ENCODE data around the gene DIABLO. TPM values are rescaled to one million over a fixed set of nuclear protein-coding genes. Genes with fewer than 3 reads are reported as not detected.

The DIABLO gene
- total RNA-seq, 1 donor from 2014 or later = 78.5 TPM

DNA sequence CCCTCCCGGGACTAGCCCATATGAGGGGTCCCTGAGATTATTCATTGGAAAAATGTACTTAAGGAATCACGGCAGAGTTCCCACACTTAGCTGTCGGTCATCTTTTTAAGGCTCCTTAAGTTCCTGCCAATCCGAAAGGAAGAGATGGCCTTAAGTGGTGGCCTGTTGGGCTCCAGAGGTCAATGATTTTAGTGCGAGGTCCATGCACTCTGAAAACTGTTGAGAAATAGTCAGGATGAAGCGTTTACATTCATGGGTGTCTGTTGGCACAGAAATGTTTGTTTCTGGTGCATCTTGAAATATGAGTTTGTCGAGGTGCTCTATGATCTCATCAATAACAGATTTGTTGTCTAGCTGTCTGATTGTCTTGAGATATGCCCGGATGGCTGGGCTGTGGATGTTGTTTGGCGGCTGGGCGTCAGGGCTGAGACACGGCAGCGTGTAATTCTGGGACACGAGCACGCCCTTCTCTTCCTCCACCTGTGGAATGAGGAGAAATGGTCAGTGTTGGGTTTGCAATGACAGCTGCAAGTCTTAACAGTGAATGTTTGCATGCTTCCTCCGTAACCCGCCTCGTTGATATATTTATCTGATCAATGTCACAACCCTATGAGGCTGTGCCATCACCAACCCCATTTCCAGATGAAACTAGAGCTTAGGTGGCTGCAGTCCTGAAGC, 53.5 kb downstream of the DIABLO start:
- Mint-ChIP-seq H3K36me3 (ENCODE audit: low read depth) (no peaks in the 10 kb centered on the region), H3K27me3 (ENCODE audit: low read depth) (no peaks in the 10 kb centered on the region), H3K9me3 (no peaks in the 10 kb centered on the region), H3K4me3 (no peak overlapping the region), H3K4me1 (peaks cover under 1% of the 10 kb centered on the region), H3K27ac (ENCODE audit: unreplicated experiment) (no peak overlapping the region)
- no peak for TF ChIP-seq CTCF (conservative IDR thresholded peaks at IDR 0.05)
- no peak for DNase-seq (ENCODE audit: low read depth, low spot score)

GRCh38 chr12:122171399-122171798, 54.5 kb downstream of the DIABLO start:
- no peaks in the 10 kb centered on the region for H3K27me3 Mint-ChIP-seq (ENCODE audit: low read depth)
- no peak for TF ChIP-seq CTCF (conservative IDR thresholded peaks at IDR 0.05)
- no peaks in the 10 kb centered on the region for H3K36me3 Mint-ChIP-seq (ENCODE audit: low read depth)
- no peak overlapping the region for H3K27ac Mint-ChIP-seq (ENCODE audit: unreplicated experiment)
- no peak for DNase-seq (ENCODE audit: low read depth, low spot score)
- no peak overlapping the region for H3K4me3 Mint-ChIP-seq
- peaks cover 7% of the 10 kb centered on the region for H3K4me1 Mint-ChIP-seq
- no peaks in the 10 kb centered on the region for H3K9me3 Mint-ChIP-seq

GRCh38 chr12:122168492-122168891, 57.4 kb downstream of the DIABLO start:
- H3K36me3 Mint-ChIP-seq (ENCODE audit: low read depth) = no peaks in the 10 kb centered on the region
- no peak for DNase-seq (ENCODE audit: low read depth, low spot score)
- no peaks in the 10 kb centered on the region for H3K9me3 Mint-ChIP-seq
- H3K4me3 Mint-ChIP-seq = no peak overlapping the region
- peaks cover 7% of the 10 kb centered on the region for H3K4me1 Mint-ChIP-seq
- H3K27ac Mint-ChIP-seq (ENCODE audit: unreplicated experiment) = no peak overlapping the region
- TF ChIP-seq CTCF (conservative IDR thresholded peaks at IDR 0.05) = no peak
- no peaks in the 10 kb centered on the region for H3K27me3 Mint-ChIP-seq (ENCODE audit: low read depth)

DNA sequence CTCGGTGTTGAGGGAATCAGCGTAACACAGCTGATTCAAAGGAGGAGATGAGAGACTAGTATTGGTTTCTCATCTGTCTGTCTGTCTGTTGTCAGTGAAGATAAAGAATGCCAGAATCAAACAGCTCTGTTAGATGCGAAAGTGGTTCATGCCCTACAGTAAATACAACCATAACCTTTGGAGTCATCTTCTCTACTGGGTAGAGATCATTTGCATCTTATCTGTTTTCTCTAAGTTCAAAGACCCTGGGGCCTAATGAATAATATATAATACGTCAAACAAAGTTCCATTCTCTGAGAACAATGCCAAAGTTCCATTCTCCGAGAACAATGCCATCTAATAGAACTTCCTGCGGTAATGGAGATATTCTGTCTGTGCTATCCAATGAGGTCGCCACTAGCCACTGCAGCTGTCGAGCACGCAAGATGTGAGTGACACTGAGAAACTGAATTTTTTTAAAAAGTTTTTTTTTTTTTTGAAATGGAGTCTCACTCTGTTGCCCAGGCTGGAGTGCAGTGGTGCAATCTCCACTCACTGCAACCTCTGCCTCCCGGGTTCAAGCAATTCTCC, 58.4 kb downstream of the DIABLO start:
- no peaks in the 10 kb centered on the region for H3K36me3 Mint-ChIP-seq (ENCODE audit: low read depth)
- no peaks in the 10 kb centered on the region for H3K27me3 Mint-ChIP-seq (ENCODE audit: low read depth)
- H3K9me3 Mint-ChIP-seq = no peaks in the 10 kb centered on the region
- DNase-seq (ENCODE audit: low read depth, low spot score) = no peak
- TF ChIP-seq CTCF (conservative IDR thresholded peaks at IDR 0.05) = no peak
- no peak overlapping the region for H3K27ac Mint-ChIP-seq (ENCODE audit: unreplicated experiment)
- H3K4me3 Mint-ChIP-seq = no peak overlapping the region
- H3K4me1 Mint-ChIP-seq = peaks cover 7% of the 10 kb centered on the region

- Mint-ChIP-seq H3K4me3 (no peak overlapping the region), H3K4me1 (peaks cover 7% of the 10 kb centered on the region), H3K36me3 (ENCODE audit: low read depth) (no peaks in the 10 kb centered on the region), H3K27ac (ENCODE audit: unreplicated experiment) (no peak overlapping the region), H3K9me3 (no peaks in the 10 kb centered on the region), H3K27me3 (ENCODE audit: low read depth) (no peaks in the 10 kb centered on the region)
- DNase-seq (ENCODE audit: low read depth, low spot score) = no peak
- TF ChIP-seq CTCF (conservative IDR thresholded peaks at IDR 0.05) = no peak
Observed at GRCh38 chr12:122166422-122167349, 59.2 kb downstream of the DIABLO start.
